PC-3 (cell line): Measurements from ENCODE around the gene GNB2. TPM values are rescaled to one million over a fixed set of nuclear protein-coding genes. Genes with fewer than 3 reads are reported as not detected.

Experiments used
- ATAC-seq: fragments of 200-7000 bp; cut with Tn5 transposase; 2 replicates; pipeline ENCODE4 v1.9.1; 2020; ENCODE audit warnings: mild to moderate bottlenecking, moderate library complexity
- BruUV-seq: library from RNA; stranded (reverse); fragments of 400-500 nt; replicated peaks from 2 replicates; lab custom pipeline; 2021; lab: Mats Ljungman, UMichigan
- CTCF ChIA-PET: fragments of 300-600 bp; sonication (Branson Sonifier 250); formaldehyde crosslinking; loops from one replicate; lab custom pipeline; 2022; ENCODE audit warnings: antibody characterized with exemption; lab: Charles Lee
- POLR2A ChIA-PET: fragments of 300-600 bp; sonication (Branson Sonifier 250); formaldehyde crosslinking; loops from one replicate; lab custom pipeline; 2022; ENCODE audit warnings: antibody characterized with exemption; ENCODE audit not compliant: unreplicated experiment; lab: Charles Lee
- DNase-seq: peaks from one replicate; pipeline ENCODE4 v3.0.0-alpha.2; 2015
- H2AFZ ChIP-seq: fragments of 300-600 bp; sonication (generic); 2 replicates; pipeline ENCODE4 v1.6.0; 2016; ENCODE audit warnings: antibody characterized with exemption, low read length
- H3F3A ChIP-seq: fragments of 300-600 bp; sonication (generic); one replicate; pipeline ENCODE4 v1.6.0; 2017; ENCODE audit warnings: antibody characterized with exemption, low read length, control low read depth, mild to moderate bottlenecking; ENCODE audit not compliant: unreplicated experiment
- H3K27ac ChIP-seq: fragments of 300-600 bp; sonication (generic); 2 replicates; pipeline ENCODE4 v1.5.1; 2016; ENCODE audit warnings: mild to moderate bottlenecking, low read length
- H3K27me3 ChIP-seq: fragments of 300-600 bp; sonication (generic); 2 replicates; pipeline ENCODE4 v1.6.1; 2016; ENCODE audit warnings: low read length, mixed read lengths
- H3K36me3 ChIP-seq: fragments of 300-600 bp; sonication (generic); 2 replicates; pipeline ENCODE4 v1.6.1; 2016; ENCODE audit warnings: low read depth, mixed run types, low read length, mixed read lengths
- H3K4me1 ChIP-seq: fragments of 300-600 bp; sonication (generic); 2 replicates; pipeline ENCODE4 v1.5.1; 2016; ENCODE audit warnings: low read length; ENCODE audit not compliant: insufficient read depth
- H3K4me2 ChIP-seq: fragments of 300-600 bp; sonication (generic); 2 replicates; pipeline ENCODE4 v1.6.0; 2016; ENCODE audit warnings: low read length
- H3K4me3 ChIP-seq: fragments of 300-600 bp; sonication (generic); 2 replicates; pipeline ENCODE4 v1.5.1; 2016; ENCODE audit warnings: mild to moderate bottlenecking, low read length, mixed read lengths
- H3K79me2 ChIP-seq: fragments of 300-600 bp; sonication (generic); 2 replicates; pipeline ENCODE4 v1.6.1; 2017; ENCODE audit warnings: low read length, mixed read lengths
- H3K9ac ChIP-seq: fragments of 300-600 bp; sonication (generic); 2 replicates; pipeline ENCODE4 v1.6.0; 2016; ENCODE audit warnings: mild to moderate bottlenecking, low read length
- H3K9me2 ChIP-seq: fragments of 300-600 bp; sonication (generic); replicated peaks from 2 replicates; pipeline ENCODE4 v1.6.1; 2016; ENCODE audit warnings: mixed run types, low read length, mixed read lengths
- H3K9me3 ChIP-seq: fragments of 300-600 bp; sonication (generic); 2 replicates; pipeline ENCODE4 v1.6.1; 2016; ENCODE audit warnings: low read length, mixed read lengths
- H4K20me1 ChIP-seq: fragments of 300-600 bp; sonication (generic); 2 replicates; pipeline ENCODE4 v1.6.1; 2016; ENCODE audit warnings: low read length, mixed read lengths
- EZH2 ChIP-seq: fragments of 300-600 bp; sonication (generic); IDR thresholded peaks from one replicate; pipeline ENCODE4 v1.6.1; 2017; ENCODE audit warnings: antibody characterized with exemption, mild to moderate bottlenecking, low read length; ENCODE audit not compliant: unreplicated experiment
- EZH2phosphoT487 ChIP-seq: fragments of 300-600 bp; sonication (generic); IDR thresholded peaks from 2 replicates; pipeline ENCODE4 v1.6.1; 2018; ENCODE audit warnings: mild to moderate bottlenecking, antibody characterized with exemption, low read length, borderline replicate concordance
- intact Hi-C: fragments of 100-400 bp; cut with micrococcal nuclease; formaldehyde crosslinking; loops from 2 replicates; pipeline ENCODE4 v1.9.0; 2023
- total RNA-seq: library from RNA; depleted of rRNA; stranded (reverse); fragments of >200 nt; gene quantifications from 2 replicates; pipeline ENCODE4 v1.2.3, GENCODE V29; 2014
- TF ChIP-seq, protein P1 (sequence below): fragments of 300-600 bp; sonication (generic); conservative IDR thresholded peaks from 2 replicates; pipeline ENCODE4 v1.5.1; 2017; ENCODE audit warnings: antibody characterized with exemption, low read depth, mild to moderate bottlenecking, low read length

GNB2 gene
- total RNA-seq, 1 experiment from 2014 or later, result 164 TPM

GRCh38 chr7:100681491-100682227, 8.1 kb downstream of the GNB2 start:
- BruUV-seq, result no TSS peak
- CTCF ChIA-PET, result no interaction called here
- TF ChIP-seq EZH2phosphoT487 (no peak), EZH2 (no peak)
- TF ChIP-seq, protein P1, sequence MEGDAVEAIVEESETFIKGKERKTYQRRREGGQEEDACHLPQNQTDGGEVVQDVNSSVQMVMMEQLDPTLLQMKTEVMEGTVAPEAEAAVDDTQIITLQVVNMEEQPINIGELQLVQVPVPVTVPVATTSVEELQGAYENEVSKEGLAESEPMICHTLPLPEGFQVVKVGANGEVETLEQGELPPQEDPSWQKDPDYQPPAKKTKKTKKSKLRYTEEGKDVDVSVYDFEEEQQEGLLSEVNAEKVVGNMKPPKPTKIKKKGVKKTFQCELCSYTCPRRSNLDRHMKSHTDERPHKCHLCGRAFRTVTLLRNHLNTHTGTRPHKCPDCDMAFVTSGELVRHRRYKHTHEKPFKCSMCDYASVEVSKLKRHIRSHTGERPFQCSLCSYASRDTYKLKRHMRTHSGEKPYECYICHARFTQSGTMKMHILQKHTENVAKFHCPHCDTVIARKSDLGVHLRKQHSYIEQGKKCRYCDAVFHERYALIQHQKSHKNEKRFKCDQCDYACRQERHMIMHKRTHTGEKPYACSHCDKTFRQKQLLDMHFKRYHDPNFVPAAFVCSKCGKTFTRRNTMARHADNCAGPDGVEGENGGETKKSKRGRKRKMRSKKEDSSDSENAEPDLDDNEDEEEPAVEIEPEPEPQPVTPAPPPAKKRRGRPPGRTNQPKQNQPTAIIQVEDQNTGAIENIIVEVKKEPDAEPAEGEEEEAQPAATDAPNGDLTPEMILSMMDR, result no peak
- no peak for DNase-seq
- Histone ChIP-seq H3K9me3 (no peaks in the 10 kb centered on the region), H3K4me2 (no peak overlapping the region), H3K79me2 (peaks cover 1% of the 10 kb centered on the region; the same call in 1 of the 2 replicates), H3K27me3 (no peaks in the 10 kb centered on the region), H3F3A (no peaks in the 10 kb centered on the region), H4K20me1 (no peaks in the 10 kb centered on the region), H3K9ac (no peak overlapping the region), H3K4me3 (no peak overlapping the region), H2AFZ (no peak overlapping the region), H3K4me1 (no peaks in the 10 kb centered on the region), H3K27ac (no peak overlapping the region), H3K36me3 (peaks cover 17% of the 10 kb centered on the region; the same call in 1 of the 2 replicates), H3K9me2 (no peaks in the 10 kb centered on the region)
- no peak for ATAC-seq
- POLR2A ChIA-PET, result no interaction called here
- intact Hi-C loops, result no loop called here

GRCh38 chr7:100682228-100682741, 8.7 kb downstream of the GNB2 start:
- peaks cover 21% of the 10 kb centered on the region for H3K36me3 ChIP-seq
- H3K4me3 ChIP-seq, result no peak overlapping the region
- ATAC-seq, result peak; percentile 43
- H3F3A ChIP-seq, result no peaks in the 10 kb centered on the region
- POLR2A ChIA-PET, result no interaction called here
- H2AFZ ChIP-seq, result no peak overlapping the region
- TF ChIP-seq EZH2phosphoT487, result no peak
- H3K9me2 ChIP-seq, result no peaks in the 10 kb centered on the region
- H3K27me3 ChIP-seq, result no peaks in the 10 kb centered on the region
- no peaks in the 10 kb centered on the region for H3K79me2 ChIP-seq
- no peak overlapping the region for H3K27ac ChIP-seq
- intact Hi-C loops, result no loop called here
- no peaks in the 10 kb centered on the region for H3K4me1 ChIP-seq
- H3K9ac ChIP-seq, result no peak overlapping the region
- no peak overlapping the region for H3K4me2 ChIP-seq
- peak; percentile 43 for DNase-seq
- CTCF ChIA-PET, result no interaction called here
- BruUV-seq, result no TSS peak
- no peaks in the 10 kb centered on the region for H4K20me1 ChIP-seq
- no peaks in the 10 kb centered on the region for H3K9me3 ChIP-seq

DNA sequence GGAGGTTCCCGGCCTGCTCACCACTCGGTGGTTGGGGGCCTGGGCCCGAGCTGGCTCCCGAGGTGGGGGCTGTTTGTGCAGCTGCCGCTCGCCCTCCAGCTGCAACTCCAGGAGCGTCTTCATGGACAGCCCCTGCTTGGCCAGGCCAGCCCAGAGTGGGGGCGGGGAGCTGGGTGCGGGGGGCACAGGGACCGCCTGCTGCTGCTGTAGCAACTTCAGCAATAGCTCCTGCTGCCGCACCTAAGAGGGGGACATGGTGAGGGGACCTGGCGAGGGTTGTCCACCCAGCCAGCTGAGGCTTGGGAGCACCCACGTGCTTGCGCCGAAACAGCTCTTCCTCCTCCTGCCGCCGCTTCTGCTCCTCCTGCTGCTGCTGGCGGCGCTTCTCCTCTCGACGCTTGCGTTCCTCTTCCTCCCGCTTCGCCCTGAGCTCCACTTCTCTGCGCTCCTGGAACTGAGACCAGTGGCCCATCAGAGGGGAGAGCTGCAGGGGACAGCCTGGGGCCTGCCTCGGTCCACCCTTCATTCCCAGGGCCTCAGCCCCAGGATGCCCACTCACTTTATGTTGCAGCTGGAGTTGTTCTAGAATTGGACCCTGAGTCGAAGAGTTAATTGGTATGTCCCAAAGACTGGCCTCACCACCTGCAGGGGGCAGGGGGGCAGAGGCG, 9.6 kb downstream of the GNB2 start:
- no peaks in the 10 kb centered on the region for H3K79me2 ChIP-seq
- CTCF ChIA-PET, result no interaction called here
- no peaks in the 10 kb centered on the region for H3F3A ChIP-seq
- H3K27ac ChIP-seq, result no peak overlapping the region
- no peaks in the 10 kb centered on the region for H3K4me1 ChIP-seq
- DNase-seq (no peak), ATAC-seq (no peak)
- no peak overlapping the region for H3K9ac ChIP-seq
- POLR2A ChIA-PET, result no interaction called here
- intact Hi-C loops, result no loop called here
- no peak overlapping the region for H2AFZ ChIP-seq
- peaks cover 14% of the 10 kb centered on the region for H3K36me3 ChIP-seq
- H4K20me1 ChIP-seq, result no peaks in the 10 kb centered on the region
- H3K4me2 ChIP-seq, result no peak overlapping the region
- H3K4me3 ChIP-seq, result no peak overlapping the region
- no TSS peak for BruUV-seq
- H3K9me3 ChIP-seq, result no peaks in the 10 kb centered on the region
- H3K9me2 ChIP-seq, result no peaks in the 10 kb centered on the region
- H3K27me3 ChIP-seq, result no peaks in the 10 kb centered on the region
- TF ChIP-seq EZH2phosphoT487, result no peak
- TF ChIP-seq, protein P1, result no peak
- no peak for TF ChIP-seq EZH2
